ENCODE results near the gene PLCD3.

DNA sequence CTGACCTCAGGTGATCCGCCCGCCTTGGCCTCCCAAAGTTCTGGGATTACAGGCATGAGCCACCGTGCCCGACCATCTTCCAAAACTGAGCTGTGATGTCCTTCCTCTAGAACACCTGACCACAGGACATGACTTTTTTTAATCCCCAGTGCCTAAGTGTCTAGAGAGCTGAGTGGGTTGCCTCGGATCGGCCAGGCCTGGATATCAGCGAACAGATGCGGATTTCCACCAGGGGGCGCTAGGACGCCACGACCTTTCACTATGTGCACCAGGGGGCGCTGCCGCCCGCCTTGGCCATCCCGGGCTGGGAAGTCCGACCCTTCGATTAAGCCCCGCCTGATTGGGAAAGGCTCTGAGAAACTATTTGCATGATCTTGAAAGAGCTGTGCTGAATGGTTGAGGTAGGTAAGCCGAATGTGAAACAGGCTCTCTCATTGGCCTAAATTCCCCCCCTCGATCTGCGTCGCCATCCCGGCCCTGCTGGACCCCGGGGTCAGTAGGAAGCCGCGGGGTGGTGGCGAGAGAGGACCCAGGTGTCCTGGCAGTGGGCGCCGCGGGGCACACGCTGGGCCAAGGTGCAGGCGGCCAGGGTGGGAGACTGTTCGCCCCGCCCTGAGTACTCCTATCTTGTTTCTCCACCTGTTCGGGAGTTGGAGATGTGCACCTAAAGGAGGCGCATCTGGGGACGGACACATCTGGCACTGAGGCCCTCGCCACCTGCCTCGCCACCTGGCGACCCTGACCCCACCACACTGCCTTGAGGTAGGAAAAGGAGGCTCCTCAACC, 3.1 kb upstream of the PLCD3 start, which contains the start of gene ACBD4:
- TF ChIP-seq, protein P1, sequence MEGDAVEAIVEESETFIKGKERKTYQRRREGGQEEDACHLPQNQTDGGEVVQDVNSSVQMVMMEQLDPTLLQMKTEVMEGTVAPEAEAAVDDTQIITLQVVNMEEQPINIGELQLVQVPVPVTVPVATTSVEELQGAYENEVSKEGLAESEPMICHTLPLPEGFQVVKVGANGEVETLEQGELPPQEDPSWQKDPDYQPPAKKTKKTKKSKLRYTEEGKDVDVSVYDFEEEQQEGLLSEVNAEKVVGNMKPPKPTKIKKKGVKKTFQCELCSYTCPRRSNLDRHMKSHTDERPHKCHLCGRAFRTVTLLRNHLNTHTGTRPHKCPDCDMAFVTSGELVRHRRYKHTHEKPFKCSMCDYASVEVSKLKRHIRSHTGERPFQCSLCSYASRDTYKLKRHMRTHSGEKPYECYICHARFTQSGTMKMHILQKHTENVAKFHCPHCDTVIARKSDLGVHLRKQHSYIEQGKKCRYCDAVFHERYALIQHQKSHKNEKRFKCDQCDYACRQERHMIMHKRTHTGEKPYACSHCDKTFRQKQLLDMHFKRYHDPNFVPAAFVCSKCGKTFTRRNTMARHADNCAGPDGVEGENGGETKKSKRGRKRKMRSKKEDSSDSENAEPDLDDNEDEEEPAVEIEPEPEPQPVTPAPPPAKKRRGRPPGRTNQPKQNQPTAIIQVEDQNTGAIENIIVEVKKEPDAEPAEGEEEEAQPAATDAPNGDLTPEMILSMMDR (IDR thresholded peaks at IDR 0.05), result peak; percentile 100
- TF ChIP-seq POLR2A (IDR thresholded peaks at IDR 0.05), result peak; percentile 22 to 42

All from adrenal gland (tissue), 5 donors.